ENCODE results near the gene SPEN. TPM values are rescaled to one million over a fixed set of nuclear protein-coding genes. Genes with fewer than 3 reads are reported as not detected.

The SPEN gene
- total RNA-seq, 1 experiment from 2014 or later: 48.3 TPM

DNA sequence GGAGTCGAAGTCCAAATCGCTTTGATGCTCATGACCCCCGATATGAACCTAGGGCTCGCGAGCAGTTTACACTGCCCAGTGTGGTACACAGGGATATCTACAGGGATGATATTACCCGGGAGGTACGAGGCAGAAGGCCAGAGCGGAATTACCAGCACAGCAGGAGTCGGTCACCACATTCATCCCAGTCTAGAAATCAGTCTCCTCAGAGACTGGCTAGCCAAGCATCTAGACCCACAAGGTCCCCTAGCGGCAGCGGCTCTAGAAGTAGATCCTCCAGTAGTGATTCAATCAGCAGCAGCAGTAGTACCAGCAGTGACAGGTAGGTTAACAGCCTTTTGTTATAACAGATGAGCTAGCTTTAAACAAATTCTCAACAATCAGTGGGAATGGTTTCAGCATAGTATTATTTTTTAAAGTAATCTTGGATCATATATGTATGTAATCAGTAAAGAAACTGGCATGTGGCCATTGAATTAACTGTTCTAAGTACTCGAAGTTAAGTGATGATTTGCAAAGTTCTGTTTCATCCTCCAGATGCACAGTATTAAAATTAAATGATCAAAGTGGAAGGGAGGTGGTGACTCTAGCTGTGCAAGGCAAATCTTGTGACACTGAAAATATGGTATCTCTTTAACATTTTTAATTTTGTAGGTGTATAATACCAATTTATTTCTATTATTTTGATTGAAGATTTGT is 29.0 kb downstream of the SPEN start:
- Mint-ChIP-seq H3K4me3 (ENCODE audit: low read depth, unreplicated experiment) (no peak overlapping the region), H3K4me1 (ENCODE audit: low read depth, unreplicated experiment) (no peaks in the 10 kb centered on the region), H3K27ac (ENCODE audit: unreplicated experiment) (no peak overlapping the region), H3K9me3 (ENCODE audit: low read depth, unreplicated experiment) (no peaks in the 10 kb centered on the region), H3K27me3 (ENCODE audit: unreplicated experiment) (no peaks in the 10 kb centered on the region), H3K36me3 (ENCODE audit: insufficient read depth, unreplicated experiment) (peaks cover 22% of the 10 kb centered on the region)
- BruUV-seq (replicated peaks): no TSS peak
- intact Hi-C loops (cut with micrococcal nuclease; ENCODE audit: unreplicated experiment): no loop called here
- no peak for DNase-seq
- CTCF ChIA-PET: interaction anchor here (1.3 kb wide), 1 partner anchor 43 kb away, joined by 3 read pairs; no protein-coding TSS in a partner anchor
- TF ChIP-seq, protein P1, sequence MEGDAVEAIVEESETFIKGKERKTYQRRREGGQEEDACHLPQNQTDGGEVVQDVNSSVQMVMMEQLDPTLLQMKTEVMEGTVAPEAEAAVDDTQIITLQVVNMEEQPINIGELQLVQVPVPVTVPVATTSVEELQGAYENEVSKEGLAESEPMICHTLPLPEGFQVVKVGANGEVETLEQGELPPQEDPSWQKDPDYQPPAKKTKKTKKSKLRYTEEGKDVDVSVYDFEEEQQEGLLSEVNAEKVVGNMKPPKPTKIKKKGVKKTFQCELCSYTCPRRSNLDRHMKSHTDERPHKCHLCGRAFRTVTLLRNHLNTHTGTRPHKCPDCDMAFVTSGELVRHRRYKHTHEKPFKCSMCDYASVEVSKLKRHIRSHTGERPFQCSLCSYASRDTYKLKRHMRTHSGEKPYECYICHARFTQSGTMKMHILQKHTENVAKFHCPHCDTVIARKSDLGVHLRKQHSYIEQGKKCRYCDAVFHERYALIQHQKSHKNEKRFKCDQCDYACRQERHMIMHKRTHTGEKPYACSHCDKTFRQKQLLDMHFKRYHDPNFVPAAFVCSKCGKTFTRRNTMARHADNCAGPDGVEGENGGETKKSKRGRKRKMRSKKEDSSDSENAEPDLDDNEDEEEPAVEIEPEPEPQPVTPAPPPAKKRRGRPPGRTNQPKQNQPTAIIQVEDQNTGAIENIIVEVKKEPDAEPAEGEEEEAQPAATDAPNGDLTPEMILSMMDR (IDR thresholded peaks at IDR 0.05; ENCODE audit: unreplicated experiment): no peak

DNA sequence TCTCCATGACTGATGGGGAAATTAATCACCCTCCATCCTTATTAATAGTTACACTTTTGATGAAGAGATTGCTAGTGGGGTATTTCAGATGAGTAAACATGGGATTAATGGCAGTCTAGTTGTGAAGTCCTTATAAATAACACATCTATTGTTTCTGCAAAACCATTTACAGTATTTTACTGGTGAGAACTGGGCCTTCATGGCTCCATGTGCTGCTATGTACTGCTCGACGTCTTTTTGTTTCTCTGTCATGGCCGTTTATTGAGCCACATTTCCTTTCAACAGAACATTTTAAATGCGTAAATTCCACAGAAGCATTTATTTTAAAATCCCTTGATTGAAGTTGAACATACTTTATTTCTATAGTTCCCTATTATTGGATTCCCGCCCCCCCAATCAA is 34.5 kb downstream of the SPEN start:
- no TSS peak for BruUV-seq (replicated peaks)

DNA sequence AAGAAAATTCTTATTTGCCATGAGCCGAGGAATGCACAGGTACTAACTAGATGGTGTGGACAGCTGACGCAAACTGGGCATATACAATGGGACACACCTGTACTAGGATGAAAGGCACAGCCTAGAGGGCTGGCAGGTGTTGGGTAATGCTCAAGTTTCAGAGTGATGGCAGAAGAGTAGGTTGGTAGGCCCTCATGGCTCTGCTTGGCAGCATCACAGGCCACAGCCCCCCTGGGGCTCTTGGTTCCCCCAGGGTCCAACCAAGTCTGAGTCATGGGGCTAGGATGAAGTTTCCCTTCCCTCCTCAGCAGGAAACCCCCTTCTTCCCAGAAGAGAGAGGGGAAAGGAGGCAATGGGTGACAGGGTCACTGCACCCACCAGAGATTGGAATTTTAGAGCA is 35.2 kb downstream of the SPEN start:
- Mint-ChIP-seq H3K4me3 (ENCODE audit: low read depth, unreplicated experiment) (no peak overlapping the region), H3K4me1 (ENCODE audit: low read depth, unreplicated experiment) (peaks cover 11% of the 10 kb centered on the region), H3K27me3 (ENCODE audit: unreplicated experiment) (no peaks in the 10 kb centered on the region), H3K27ac (ENCODE audit: unreplicated experiment) (no peak overlapping the region), H3K9me3 (ENCODE audit: low read depth, unreplicated experiment) (no peaks in the 10 kb centered on the region), H3K36me3 (ENCODE audit: insufficient read depth, unreplicated experiment) (peaks cover 19% of the 10 kb centered on the region)
- TF ChIP-seq, protein P1 (IDR thresholded peaks at IDR 0.05; ENCODE audit: unreplicated experiment): no peak
- no peak for DNase-seq
- intact Hi-C loops (cut with micrococcal nuclease; ENCODE audit: unreplicated experiment): no loop called here
- BruUV-seq (replicated peaks): no TSS peak
- CTCF ChIA-PET: interaction anchor here (0.8 kb wide), 1 partner anchor 35 kb away, joined by 3 read pairs; the partner anchor contains the start of gene SPEN

More for the DNA sequence above, 34.5 kb downstream of the SPEN start:
- H3K9me3 Mint-ChIP-seq (ENCODE audit: low read depth, unreplicated experiment): no peaks in the 10 kb centered on the region
- peaks cover 16% of the 10 kb centered on the region for H3K36me3 Mint-ChIP-seq (ENCODE audit: insufficient read depth, unreplicated experiment)
- intact Hi-C loops (cut with micrococcal nuclease; ENCODE audit: unreplicated experiment): no loop called here
- no peak overlapping the region for H3K4me3 Mint-ChIP-seq (ENCODE audit: low read depth, unreplicated experiment)
- H3K27me3 Mint-ChIP-seq (ENCODE audit: unreplicated experiment): no peaks in the 10 kb centered on the region
- H3K27ac Mint-ChIP-seq (ENCODE audit: unreplicated experiment): no peak overlapping the region
- CTCF ChIA-PET: no interaction called here
- H3K4me1 Mint-ChIP-seq (ENCODE audit: low read depth, unreplicated experiment): peaks cover 11% of the 10 kb centered on the region
- TF ChIP-seq, protein P1 (IDR thresholded peaks at IDR 0.05; ENCODE audit: unreplicated experiment): no peak
- DNase-seq: no peak

DNA sequence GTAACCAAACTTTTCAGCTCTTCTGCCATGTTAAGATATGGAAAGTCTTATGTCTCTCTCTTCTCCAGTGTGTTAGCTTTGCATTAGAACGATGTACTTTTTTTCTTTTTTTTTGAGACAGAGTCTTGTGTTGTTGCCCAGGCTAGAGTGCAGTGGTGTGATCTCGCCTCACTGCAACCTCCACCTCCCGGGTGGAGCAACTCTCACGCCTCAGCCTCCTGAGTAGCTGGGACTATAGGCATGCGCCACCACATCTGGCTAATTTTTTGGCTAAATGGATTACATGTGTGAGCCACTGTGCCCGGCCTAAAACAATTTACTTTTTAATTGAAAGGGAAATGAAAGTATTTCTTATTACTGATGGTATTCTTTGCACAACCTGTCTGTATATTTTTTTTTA is 35.8 kb downstream of the SPEN start:
- peaks cover 19% of the 10 kb centered on the region for H3K36me3 Mint-ChIP-seq (ENCODE audit: insufficient read depth, unreplicated experiment)
- no TSS peak for BruUV-seq (replicated peaks)

More for the DNA sequence above, 35.8 kb downstream of the SPEN start:
- Mint-ChIP-seq H3K4me1 (ENCODE audit: low read depth, unreplicated experiment) (peaks cover 11% of the 10 kb centered on the region), H3K27ac (ENCODE audit: unreplicated experiment) (no peak overlapping the region), H3K4me3 (ENCODE audit: low read depth, unreplicated experiment) (no peak overlapping the region), H3K9me3 (ENCODE audit: low read depth, unreplicated experiment) (no peaks in the 10 kb centered on the region), H3K27me3 (ENCODE audit: unreplicated experiment) (no peaks in the 10 kb centered on the region)
- CTCF ChIA-PET: interaction anchor here (0.8 kb wide), 1 partner anchor 36 kb away, joined by 3 read pairs; the partner anchor contains the start of gene SPEN
- intact Hi-C loops (cut with micrococcal nuclease; ENCODE audit: unreplicated experiment): no loop called here
- TF ChIP-seq, protein P1 (IDR thresholded peaks at IDR 0.05; ENCODE audit: unreplicated experiment): no peak
- DNase-seq: no peak
